ENCODE measurements around the gene PNKP.

Gene PNKP

DNA sequence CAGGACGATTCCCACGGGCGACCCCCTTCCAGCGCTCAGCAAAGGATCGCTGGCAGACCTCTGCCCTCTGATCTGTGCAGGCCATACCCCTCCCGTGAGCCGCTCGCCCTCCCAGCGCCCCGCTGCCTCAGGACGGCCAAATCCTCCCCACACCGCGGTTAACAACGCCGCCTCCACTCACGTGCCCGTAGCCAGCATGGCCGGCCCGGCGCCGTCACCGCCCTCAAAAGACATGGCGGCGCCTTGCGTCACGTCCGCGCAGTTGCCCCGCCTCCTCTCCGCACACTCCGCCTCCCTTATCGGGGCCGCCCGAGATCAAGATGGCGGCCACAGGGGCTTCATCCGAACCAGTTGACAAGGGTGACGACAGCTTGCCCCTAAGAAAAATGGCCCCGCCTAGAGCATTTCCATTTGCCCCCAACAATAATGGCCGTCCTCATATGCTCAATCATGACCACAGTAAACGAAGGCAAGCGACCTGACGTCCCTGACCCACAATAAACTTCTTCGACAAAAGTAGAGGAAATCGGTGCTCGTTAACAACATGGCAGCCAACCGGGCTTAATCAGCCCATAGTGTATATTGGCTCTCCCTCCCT lies 9.1 kb upstream of the PNKP start:
- DNase-seq (ENCODE audit: low spot score) = peak; percentile 99

DNA sequence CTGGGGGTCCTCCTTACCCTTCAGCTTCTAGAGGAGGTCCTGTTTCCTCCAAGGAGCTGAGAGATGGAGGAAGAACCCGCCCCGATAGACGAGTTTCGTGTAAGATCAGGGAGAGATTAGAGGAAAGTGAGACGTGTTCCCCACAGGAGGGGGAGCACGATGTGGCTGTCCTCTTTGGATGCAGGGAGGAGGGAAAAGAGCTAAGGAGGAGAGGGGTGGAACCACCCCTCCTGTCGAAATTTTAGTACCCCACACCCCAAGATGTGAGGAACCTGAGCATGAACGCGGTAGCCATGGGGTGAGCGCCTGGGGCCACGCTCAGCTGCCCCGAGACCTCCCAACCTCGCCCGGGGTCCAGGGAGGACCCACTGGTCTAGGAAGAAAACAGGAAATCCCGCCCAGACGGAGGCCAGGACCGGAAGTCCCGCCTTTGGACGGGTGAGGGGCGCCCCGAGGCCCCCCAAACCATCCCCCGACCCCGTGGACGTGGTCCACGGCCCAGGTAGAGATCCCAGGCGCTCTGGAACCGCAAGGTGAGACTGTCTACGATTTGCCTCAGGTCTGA lies 8.6 kb upstream of the PNKP start:
- peak; percentile 52 for DNase-seq (ENCODE audit: low spot score)

DNA sequence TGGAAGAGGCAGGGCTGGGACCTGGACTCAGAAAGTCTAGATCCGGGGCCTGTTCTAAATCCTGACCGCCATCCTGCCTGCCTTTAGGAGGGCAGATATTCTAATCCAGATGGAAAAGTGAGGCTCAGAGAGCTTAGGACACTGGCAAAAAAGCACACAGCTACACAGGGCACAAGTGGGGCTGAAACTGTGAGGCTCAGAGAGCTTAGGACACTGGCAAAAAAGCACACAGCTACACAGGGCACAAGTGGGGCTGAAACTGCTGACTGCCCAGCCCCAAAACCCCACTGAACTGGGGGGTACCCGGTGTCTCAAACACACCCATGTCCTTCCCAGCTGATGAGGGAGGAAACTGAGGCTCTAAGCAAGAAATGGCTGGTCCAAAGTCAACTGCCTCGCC lies 7.8 kb upstream of the PNKP start:
- DNase-seq (ENCODE audit: low spot score) = no peak

DNA sequence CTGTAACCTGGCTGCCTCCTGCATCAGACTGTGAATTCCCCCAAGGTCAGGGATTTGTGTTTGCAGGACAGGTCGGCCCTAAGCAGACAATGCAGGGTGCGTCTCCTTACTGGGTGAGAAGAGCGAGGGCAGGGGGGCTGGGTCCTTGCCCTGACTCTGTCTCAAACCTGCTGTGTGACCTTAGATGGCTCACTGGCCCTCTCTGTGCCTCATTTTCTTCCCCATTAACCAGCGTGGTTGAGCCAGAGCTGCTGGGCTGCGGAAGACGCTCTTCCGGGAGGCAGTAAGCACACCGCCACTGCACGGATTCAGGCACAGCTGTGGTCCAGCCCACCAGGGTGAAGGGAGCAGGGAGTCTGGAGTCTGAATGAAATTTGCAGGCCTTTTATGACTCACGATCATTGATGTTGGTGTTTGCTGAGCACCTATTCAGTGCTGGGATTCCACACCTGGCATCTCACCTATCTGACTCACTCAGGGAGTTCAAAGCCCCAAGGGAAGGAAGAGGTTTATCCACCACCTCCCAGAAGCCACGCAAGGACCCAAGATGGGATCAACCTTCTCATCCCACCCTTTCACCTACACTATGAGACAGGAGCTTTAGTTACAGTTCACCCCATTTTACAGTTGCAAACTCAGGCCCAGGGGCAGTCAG lies 7.3 kb upstream of the PNKP start:
- DNase-seq (ENCODE audit: low spot score) = no peak

DNA sequence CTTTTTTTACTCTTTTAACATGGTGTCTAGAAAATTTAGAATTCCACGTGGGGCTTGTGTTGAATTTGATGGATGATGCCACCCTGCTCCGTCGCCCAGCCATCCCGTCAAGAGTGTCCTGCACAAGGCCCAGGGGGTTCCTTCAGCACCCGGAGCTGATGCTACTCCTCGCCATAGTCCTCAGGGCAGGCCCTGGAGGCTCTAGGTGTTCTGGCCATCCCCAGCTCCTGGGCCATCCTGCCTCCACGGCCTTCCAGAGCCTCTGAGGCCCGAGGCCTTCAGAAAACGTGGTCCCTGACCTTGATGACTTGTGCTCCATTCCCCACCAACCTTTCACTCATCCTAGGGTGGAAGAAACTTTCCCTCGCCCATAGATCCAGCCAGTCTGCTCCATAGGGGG lies 6.5 kb upstream of the PNKP start:
- no peak for DNase-seq (ENCODE audit: low spot score)

DNA sequence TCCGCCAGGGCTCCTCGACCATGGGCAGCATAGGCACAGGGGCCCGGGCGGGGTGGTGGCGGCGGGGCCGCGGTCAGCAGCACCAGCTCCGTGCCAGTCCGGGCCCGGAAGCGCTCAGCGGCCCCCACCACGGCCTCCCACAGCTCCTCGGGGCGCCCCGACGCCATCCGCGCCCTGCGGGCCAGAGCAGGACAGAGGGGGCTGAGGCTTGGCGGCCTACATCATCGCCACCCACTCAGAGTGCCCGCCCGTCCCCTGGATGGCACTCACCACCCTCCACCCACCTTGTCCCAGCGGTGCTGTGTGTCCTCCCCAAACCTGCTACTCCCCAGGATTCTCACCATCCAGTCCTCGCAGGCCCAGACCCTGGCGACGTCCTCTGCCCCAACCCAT lies 5.7 kb upstream of the PNKP start:
- DNase-seq (ENCODE audit: low spot score) = no peak

DNA sequence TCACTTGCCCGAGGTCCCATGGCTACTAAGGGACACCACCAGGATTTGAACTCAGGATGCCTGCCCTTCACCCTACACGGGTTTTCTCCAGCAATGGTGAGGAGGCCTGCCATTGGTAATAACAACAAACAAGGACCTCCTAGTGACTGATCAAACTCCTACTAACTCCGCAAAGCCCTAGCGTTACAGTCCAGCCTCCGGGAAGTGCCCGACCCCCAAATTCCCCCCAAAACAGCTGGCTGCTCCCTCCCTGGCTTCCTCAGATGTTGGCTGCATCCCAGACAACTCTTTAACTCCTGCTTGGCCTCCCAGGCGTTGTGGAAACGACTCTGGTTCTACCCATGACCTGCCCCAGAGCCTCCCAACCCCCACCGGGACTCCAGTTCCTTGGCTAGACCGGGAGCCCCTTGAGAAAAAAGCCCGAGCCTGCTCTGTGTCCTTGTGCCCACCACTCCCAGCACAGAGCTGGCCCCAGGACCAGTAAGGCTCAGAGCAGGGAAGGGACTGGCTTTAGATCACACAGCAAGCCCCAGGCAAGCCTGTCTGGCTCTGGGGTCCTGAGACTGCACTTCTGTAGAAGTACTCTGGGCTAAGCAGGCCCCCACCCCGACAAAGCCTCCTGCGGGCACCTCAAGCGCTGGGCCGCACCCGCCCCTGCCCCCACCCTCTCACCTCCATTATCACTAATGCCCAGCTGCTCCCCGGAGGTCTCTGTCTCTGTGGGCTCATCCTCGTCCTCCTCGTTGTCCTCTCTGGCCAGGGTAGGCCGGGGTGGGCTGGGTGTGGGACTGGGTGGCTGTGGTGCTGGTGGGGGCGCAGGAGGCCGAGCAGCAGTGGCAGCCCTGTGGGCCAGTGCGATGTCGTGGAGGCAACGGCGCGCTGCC lies 5.1 kb upstream of the PNKP start:
- no peak for DNase-seq (ENCODE audit: low spot score)

DNA sequence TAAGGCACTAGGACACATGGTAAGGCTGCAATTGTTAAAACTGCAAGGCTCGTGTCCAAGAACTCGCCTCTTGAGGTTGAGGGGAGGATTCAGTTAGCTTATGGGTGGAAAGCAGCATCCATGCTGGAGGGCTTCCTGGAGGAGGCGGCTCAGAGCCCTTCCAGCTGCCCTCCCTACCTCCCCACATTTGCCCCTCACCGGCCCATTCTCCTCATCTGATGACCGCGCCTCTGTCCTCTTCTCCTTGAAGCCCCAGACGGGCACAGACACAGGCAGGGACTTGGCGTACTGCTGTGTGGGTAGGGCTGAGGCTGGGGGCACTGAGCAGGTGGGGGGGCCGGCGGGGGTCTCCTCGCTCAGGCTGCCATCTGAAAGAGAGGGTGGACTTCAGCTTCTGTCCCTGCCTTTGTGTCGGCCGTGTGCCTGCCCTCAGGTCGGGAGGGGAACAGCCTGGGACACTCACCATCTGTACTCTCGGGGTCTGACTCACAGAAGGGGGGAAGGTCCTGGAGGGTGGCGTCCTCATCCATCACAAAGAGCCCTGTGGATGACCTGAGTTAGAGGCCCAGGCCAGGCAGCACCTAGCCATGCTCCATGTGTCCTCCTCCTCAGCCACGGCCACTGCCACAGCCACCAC lies 4.1 kb upstream of the PNKP start:
- no peak for DNase-seq (ENCODE audit: low spot score)

DNA sequence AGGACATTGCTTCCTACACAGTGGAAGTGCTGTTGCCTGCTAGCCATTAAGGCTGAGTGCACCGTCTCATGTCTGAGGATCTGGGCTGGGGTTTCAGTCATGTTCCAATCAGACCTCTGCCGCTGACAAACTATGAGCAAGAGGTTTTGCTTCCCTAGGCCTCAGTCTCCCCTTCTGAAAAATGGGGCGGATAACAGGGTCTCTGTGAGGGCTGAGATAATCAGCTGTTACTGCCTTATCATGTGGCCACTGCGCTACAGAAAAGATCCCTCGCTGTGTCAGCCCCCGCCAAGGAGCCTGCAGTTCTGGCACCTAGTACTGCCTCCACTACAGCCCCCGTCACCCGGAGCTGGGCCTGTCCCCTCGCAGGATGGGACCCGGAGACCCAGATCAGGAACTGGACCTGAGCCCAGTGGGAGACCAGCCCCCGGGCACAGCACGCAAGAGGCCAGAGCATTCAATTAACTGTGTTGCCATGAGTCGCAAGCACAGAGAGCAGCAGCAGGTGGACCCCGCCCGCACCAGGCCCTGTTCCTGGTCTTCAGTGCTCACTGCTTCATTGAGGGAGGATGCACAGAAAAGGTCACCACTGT lies 3.0 kb upstream of the PNKP start:
- no peak for DNase-seq (ENCODE audit: low spot score)

DNA sequence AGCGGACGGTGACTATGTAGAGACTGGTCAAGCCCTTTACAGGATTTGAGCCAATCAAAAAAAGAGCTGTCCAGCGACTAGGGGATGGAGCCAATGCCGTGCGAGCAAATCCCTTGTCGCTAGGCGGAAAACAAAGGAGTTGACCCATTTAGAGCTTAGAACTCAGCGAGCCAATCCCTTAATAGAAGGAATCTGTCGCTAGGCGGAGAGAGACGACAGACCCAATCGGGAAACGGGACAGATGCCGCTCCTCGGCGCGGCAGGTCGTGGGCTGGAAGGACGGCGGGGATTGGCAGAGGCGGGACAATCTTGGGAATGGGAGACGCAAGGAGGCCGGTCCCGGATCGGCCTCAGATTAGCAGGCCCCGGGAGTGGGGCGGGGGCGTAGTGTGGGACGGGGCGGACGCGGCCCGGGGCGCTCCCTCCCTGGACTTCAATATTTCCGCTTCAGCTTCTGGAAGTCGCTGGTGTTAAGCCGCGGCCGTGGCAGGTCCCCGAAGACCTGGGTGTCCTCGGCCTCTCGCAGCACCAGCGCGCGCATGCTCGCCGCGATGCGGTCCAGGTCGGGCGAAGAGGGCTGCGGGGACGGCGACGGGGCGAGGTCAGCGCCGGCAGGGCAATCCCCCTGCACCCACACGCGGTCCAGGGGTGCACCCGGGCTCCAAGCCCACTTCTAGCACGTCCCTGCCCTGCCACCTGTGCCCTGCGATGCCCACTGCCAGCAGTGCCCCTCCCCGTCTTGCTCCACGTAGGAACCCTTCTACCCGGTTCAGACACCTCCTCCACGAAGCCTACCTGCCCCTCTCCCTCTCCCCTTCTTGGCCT lies 2.3 kb upstream of the PNKP start:
- peak; percentile 98 for DNase-seq (ENCODE audit: low spot score)

DNA sequence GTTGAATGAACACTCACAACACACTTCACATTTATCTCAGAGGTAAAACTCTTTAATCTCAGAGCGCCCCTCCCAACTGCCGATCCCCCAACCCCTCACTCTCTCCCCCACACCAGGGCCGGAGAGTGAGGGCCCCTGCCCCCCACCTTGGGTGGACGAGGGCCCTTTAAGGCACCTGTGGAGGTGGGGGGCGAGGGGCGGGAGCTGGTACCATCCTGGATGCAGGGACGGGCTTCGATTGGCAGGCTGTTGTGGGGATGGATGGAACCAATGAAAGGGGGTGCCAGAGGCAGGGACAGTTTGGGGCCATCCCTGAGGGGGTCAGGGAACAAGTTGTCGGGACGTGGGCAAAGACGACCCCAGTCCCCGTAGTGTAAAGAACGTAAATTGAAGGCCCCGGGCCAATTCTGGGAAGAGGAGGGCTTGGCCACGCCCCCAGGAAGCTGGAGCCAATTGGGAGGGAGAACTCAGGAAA lies 1.7 kb upstream of the PNKP start:
- no peak for DNase-seq (ENCODE audit: low spot score)

DNA sequence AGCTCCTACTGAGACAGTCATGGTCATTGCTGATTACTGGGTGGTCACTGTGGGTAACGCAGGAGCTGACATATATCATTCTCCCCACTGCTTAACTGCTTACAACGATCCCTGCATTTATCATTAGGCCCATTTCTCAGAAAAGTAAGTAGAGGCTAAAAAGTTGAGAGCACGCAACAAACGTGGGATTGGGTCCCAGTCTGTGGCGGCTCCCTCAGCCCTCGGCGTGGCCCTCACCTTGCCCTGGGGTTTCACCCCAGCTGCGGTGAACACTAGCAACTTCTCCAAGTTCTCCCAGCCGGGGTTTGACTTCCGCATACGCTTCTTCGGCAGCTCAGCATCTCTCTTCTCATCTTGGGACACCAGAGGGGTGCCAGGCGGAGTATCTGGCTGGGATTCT lies 2.5 kb downstream of the PNKP start:
- no peak for DNase-seq (ENCODE audit: low spot score)

DNA sequence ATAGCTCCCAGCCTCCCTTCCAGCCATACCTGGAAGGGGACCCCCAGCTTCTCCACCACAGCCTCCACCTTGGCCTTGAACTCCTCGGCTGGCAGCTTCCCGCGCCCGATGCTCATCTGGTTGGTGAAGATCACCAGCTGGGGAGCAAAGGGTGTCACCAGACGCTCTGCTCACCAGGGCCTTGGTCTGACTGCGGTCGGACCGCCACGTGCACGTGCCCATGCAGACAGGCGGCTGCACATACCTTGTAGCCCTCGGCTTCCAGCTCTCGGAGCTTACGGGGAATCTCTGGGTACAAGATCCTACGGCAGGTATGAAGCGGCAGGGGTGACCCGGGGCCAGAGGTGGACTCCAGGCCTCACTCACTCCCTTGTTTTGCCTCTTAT lies 3.4 kb downstream of the PNKP start:
- DNase-seq (ENCODE audit: low spot score) = no peak

DNA sequence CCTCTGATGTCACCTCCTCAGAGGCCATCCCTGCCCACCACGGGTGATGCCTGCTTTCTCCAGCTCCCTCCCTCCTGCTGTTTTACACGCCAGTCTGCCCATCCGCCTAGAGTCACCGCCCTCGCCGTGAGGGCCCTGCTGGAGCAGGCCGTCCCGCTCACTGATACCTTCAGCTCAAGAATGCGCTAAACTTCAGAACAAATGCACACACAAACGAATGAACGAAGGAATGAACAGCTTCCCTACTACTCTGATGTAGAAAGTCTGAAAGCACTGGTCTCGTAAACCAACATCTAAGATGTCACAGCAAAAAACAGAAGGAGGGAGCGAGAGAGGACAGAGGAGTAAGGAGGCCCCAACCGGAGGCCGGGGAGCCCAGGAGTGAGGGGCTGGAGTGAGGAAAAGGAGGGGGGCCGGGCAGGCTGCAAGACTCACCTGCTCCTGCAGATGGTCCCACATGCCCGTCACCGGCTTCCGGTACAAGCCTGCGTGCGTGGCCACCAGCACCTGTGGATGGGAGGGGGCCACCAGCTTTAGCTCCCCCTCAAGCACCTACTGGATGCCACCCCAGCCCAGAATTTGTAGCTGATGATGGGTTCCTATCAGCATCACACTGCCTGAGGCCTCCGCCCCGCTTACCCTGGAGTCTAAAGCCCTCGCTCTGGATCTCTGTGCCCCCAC lies 4.0 kb downstream of the PNKP start:
- DNase-seq (ENCODE audit: low spot score) = no peak

DNA sequence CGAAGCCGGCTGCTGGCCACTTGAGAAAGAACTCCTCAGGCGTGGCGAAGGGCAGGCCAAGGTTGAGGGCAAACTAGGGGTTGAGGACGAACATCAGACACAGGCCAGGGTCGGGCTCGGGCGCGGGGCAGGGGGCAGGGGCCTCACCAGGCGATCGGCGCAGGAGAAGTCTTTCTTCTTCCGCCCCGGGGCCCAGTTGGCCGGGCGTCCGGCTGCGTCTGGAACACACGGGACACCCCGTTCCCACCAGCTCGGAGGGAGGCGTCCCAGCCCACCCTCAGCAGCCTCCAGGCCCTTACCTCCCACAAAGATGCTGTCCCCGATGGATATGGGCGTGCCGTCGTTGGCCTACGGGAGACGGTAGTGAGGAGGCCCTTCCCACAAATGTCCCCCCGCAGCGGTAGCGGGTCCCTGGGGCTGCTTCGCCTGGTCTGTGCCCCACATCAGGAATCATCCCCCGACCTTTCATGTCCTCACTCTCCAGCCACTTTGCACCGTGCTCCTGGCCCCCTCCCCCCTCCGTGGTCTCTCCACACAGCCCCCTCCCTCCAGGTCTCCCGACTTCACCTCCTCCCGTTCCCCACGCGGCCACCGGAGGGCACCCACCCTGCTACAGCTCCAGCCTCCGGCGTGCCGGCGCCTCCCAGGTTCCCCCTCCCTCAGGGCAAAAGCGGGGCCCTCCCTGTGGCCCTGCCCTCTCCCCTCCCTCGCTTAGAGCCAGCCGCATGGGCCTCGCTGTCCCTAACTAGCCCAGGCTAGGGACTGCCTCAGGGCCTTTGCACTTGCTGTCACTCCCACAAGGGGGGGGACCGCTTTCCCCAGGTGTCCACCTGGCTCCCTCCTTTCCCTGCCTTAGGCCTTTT lies 4.8 kb downstream of the PNKP start:
- no peak for DNase-seq (ENCODE audit: low spot score)

DNA sequence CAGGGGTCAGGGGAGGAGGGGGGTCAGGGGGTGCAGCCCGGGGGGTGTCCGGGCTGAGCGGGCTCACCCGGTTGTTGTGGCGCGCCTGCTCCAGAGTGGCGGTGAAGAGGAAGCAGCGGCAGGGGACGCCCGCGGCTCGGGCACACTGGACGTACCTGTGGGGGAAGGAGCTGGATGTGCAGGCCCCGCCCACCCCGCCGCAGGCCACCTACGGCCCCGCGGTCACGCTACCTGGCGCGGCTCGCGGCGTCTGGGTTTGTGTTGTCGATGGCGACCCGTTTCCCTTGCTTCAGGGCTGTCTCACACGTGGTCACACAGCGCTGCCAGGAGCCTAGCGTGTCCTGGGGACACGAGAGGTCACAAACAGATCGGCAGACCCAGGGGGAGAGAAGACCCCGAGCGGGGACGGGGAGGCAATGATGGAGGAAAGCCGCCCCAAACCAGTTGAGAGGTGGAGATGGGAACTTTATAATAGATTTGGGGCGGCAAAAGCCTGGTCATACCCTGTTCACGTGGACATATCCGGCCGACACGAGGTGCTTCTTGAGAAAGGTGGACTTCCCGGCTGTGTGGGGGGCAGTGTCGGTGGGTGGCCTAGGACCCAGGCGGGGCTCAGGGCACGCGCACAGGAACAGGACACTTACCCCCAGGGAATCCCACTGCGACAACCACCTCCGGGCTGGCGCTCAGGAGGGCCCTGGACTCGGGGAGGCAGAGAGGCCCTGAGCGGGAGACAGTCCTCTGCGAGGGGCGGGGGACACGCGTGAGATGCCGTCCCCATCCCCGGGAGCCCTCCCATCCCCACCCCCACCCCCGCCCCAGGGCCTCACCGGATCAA lies 5.6 kb downstream of the PNKP start:
- DNase-seq (ENCODE audit: low spot score) = no peak

DNA sequence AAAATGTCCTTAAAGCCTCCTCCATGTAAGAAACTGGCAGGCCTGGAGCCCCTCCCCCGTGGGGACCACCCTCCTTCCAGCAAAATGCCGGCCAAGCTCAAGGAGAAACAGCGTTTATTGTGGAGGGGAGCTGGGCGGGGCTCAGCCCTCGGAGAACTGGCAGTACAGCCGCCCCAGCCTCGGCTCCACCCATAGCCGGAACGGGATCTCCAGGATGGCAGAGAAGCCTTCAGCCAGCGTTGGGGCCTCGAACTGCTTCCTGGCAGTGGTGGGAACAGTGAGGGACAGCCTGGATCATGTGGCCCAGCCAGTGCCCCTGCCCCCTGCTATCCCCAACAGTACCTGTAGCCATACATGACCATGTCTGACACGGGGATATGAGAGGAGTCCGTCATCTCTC lies 6.3 kb downstream of the PNKP start:
- no peak for DNase-seq (ENCODE audit: low spot score)

DNA sequence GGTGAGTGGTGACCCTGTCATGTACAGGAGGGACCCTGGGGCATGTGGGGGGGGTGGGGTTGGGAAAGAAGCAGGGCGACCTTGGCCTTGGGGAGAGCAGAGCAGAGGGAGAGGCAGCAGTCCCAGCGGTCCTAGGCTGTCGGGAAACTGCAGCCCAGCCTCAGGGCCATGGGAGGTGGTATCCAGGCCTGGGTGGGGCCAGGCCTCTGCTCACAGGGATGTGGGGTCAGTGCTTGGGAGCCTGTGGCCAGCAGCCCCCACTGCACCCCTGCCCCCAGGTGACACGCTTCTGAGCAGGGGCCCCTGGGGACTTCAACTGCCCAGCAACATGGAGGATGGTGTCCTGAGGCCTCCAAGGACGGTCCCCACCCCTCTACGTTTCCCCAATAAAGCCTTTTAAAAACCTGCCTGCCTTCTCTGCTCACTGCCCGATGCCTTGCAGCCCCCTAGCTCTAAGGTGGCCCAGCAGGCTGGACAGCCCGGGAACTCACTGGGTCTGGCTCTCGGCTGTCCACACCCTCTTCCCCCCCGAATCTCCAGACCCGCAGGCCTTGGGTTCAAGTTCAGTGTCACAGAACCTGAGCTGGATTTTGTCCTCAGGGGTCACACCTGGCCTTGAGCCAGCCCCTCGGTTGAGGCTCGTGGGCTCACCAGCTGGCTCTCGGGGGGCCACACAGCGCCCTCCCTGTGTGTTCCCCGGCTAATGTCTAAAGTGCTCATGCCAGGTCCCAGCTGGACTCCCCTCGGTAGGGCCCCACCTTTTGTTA lies 6.9 kb downstream of the PNKP start:
- DNase-seq (ENCODE audit: low spot score) = no peak

Measured in CD4-positive, alpha-beta T cell treated with Interleukin-15 for 4 hours (primary cell).